Neural cell (in vitro differentiated cells): ENCODE measurements around the gene ALDH1A3.

ENCODE experiments used
- EP300 ChIP-seq: fragments of 450-650 bp; conservative IDR thresholded peaks from 2 replicates; pipeline ENCODE4 v1.6.1; 2014; ENCODE audit warnings: antibody characterized with exemption, mild to moderate bottlenecking, moderate library complexity; ENCODE audit not compliant: poor library complexity, severe bottlenecking
- EZH2 ChIP-seq: fragments of 200-600, 300-800 bp; shearing (Covaris generic), sonication (generic); IDR thresholded peaks from 2 replicates; pipeline ENCODE4 v1.6.1; 2014; ENCODE audit warnings: antibody characterized with exemption, low read length, borderline replicate concordance, mild to moderate bottlenecking; ENCODE audit not compliant: insufficient read depth, poor library complexity, severe bottlenecking
- POLR2AphosphoS5 ChIP-seq: IDR thresholded peaks from 2 replicates; pipeline ENCODE4 v1.6.1; 2012
- REST ChIP-seq: IDR thresholded peaks from 2 replicates; pipeline ENCODE4 v1.6.1; 2012; ENCODE audit warnings: borderline replicate concordance
- SMC3 ChIP-seq: fragments of 450-650 bp; conservative IDR thresholded peaks from 2 replicates; pipeline ENCODE4 v1.6.1; 2014; ENCODE audit warnings: antibody characterized with exemption, mild to moderate bottlenecking, moderate library complexity; ENCODE audit not compliant: poor library complexity
- TAF1 ChIP-seq: IDR thresholded peaks from 2 replicates; pipeline ENCODE4 v1.6.1; 2012; ENCODE audit warnings: low read depth
- TF ChIP-seq, protein P1 (sequence below): fragments of 450-650 bp; IDR thresholded peaks from 2 replicates; pipeline ENCODE4 v1.5.1; 2014; ENCODE audit warnings: antibody characterized with exemption, mild to moderate bottlenecking, moderate library complexity; ENCODE audit not compliant: poor library complexity, severe bottlenecking

DNA sequence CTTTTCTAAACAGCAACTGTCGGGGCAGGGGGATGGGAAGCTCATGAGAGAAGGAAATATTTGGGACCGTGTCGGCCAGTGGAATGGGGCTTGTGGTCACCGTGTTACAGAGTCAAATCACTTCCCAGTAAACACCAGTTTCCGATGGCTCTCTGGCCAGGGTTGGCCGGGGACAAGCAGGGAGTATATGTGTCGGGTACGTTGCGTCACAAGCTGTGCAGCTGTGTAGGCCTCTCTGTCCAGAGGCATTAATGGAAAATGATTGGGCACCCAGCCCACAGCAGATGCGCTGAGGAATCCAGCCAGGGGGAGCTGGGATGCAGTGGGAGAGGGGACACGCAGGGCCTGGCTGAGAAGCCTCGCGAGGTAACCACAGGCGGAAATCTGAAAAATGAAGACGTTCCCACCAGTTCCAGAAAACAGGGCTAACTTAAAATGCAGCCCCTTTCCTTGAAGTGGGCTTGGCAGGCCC is 15.8 kb upstream of the ALDH1A3 start:
- TF ChIP-seq, protein P1, sequence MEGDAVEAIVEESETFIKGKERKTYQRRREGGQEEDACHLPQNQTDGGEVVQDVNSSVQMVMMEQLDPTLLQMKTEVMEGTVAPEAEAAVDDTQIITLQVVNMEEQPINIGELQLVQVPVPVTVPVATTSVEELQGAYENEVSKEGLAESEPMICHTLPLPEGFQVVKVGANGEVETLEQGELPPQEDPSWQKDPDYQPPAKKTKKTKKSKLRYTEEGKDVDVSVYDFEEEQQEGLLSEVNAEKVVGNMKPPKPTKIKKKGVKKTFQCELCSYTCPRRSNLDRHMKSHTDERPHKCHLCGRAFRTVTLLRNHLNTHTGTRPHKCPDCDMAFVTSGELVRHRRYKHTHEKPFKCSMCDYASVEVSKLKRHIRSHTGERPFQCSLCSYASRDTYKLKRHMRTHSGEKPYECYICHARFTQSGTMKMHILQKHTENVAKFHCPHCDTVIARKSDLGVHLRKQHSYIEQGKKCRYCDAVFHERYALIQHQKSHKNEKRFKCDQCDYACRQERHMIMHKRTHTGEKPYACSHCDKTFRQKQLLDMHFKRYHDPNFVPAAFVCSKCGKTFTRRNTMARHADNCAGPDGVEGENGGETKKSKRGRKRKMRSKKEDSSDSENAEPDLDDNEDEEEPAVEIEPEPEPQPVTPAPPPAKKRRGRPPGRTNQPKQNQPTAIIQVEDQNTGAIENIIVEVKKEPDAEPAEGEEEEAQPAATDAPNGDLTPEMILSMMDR: no peak
- TF ChIP-seq POLR2AphosphoS5 (no peak), EZH2 (no peak), EP300 (no peak), TAF1 (no peak), REST (no peak), SMC3 (no peak)
